ENCODE data around the gene SLC47A2.

The SLC47A2 gene

GRCh38 chr17:19718041-19718612, 1.7 kb upstream of the SLC47A2 start:
- H3K4me2 ChIP-seq (ENCODE audit: low read depth, low read length, poor library complexity, severe bottlenecking), result no peak overlapping the region
- H3K9me3 ChIP-seq (ENCODE audit: insufficient read depth, low read depth, low read length), result no peaks in the 10 kb centered on the region
- no peak for TF ChIP-seq CTCF (conservative IDR thresholded peaks at IDR 0.05; ENCODE audit: low read length)
- TF ChIP-seq EZH2phosphoT487 (IDR thresholded peaks at IDR 0.05; ENCODE audit: borderline replicate concordance), result no peak
- no peak overlapping the region for H3K9ac ChIP-seq (ENCODE audit: low read depth, low read length, poor library complexity, severe bottlenecking)
- no peaks in the 10 kb centered on the region for H3K27me3 ChIP-seq (ENCODE audit: insufficient read depth, low read length, poor library complexity, severe bottlenecking)
- H3K4me1 ChIP-seq (ENCODE audit: insufficient read depth, low read length, poor library complexity, severe bottlenecking), result no peaks in the 10 kb centered on the region
- H3K79me2 ChIP-seq (ENCODE audit: insufficient read depth, low read length), result no peaks in the 10 kb centered on the region
- H3F3A ChIP-seq (ENCODE audit: low read depth), result no peaks in the 10 kb centered on the region
- no peak overlapping the region for H2AFZ ChIP-seq (ENCODE audit: low read length)
- H3K9me2 ChIP-seq (replicated peaks; ENCODE audit: low read depth, low read length), result no peaks in the 10 kb centered on the region
- no peaks in the 10 kb centered on the region for H4K20me1 ChIP-seq (ENCODE audit: insufficient read depth, low read length, poor library complexity, severe bottlenecking)
- H3K4me3 ChIP-seq (ENCODE audit: low read length, poor library complexity, severe bottlenecking), result no peak overlapping the region
- H3K36me3 ChIP-seq (ENCODE audit: insufficient read depth, low read length), result no peaks in the 10 kb centered on the region

GRCh38 chr17:19717411-19717908, 1.1 kb upstream of the SLC47A2 start:
- Histone ChIP-seq H3F3A (ENCODE audit: low read depth) (no peaks in the 10 kb centered on the region), H4K20me1 (ENCODE audit: insufficient read depth, low read length, poor library complexity, severe bottlenecking) (no peaks in the 10 kb centered on the region), H3K4me2 (ENCODE audit: low read depth, low read length, poor library complexity, severe bottlenecking) (no peak overlapping the region), H3K9me3 (ENCODE audit: insufficient read depth, low read depth, low read length) (no peaks in the 10 kb centered on the region), H2AFZ (ENCODE audit: low read length) (no peak overlapping the region), H3K79me2 (ENCODE audit: insufficient read depth, low read length) (no peaks in the 10 kb centered on the region), H3K27me3 (ENCODE audit: insufficient read depth, low read length, poor library complexity, severe bottlenecking) (no peaks in the 10 kb centered on the region), H3K9me2 (replicated peaks; ENCODE audit: low read depth, low read length) (no peaks in the 10 kb centered on the region), H3K36me3 (ENCODE audit: insufficient read depth, low read length) (no peaks in the 10 kb centered on the region), H3K9ac (ENCODE audit: low read depth, low read length, poor library complexity, severe bottlenecking) (no peak overlapping the region), H3K4me1 (ENCODE audit: insufficient read depth, low read length, poor library complexity, severe bottlenecking) (no peaks in the 10 kb centered on the region), H3K4me3 (ENCODE audit: low read length, poor library complexity, severe bottlenecking) (no peak overlapping the region)
- TF ChIP-seq CTCF (conservative IDR thresholded peaks at IDR 0.05; ENCODE audit: low read length) (no peak), EZH2phosphoT487 (IDR thresholded peaks at IDR 0.05; ENCODE audit: borderline replicate concordance) (no peak)

GRCh38 chr17:19717031-19717360, 612 bp upstream of the SLC47A2 start:
- TF ChIP-seq EZH2phosphoT487 (IDR thresholded peaks at IDR 0.05; ENCODE audit: borderline replicate concordance), result no peak
- no peak for TF ChIP-seq CTCF (conservative IDR thresholded peaks at IDR 0.05; ENCODE audit: low read length)

More at GRCh38 chr17:19717031-19717360, 612 bp upstream of the SLC47A2 start:
- Histone ChIP-seq H3F3A (ENCODE audit: low read depth) (no peaks in the 10 kb centered on the region), H2AFZ (ENCODE audit: low read length) (no peak overlapping the region), H3K36me3 (ENCODE audit: insufficient read depth, low read length) (no peaks in the 10 kb centered on the region), H3K9me3 (ENCODE audit: insufficient read depth, low read depth, low read length) (no peaks in the 10 kb centered on the region), H4K20me1 (ENCODE audit: insufficient read depth, low read length, poor library complexity, severe bottlenecking) (no peaks in the 10 kb centered on the region), H3K27me3 (ENCODE audit: insufficient read depth, low read length, poor library complexity, severe bottlenecking) (no peaks in the 10 kb centered on the region), H3K9ac (ENCODE audit: low read depth, low read length, poor library complexity, severe bottlenecking) (no peak overlapping the region), H3K4me3 (ENCODE audit: low read length, poor library complexity, severe bottlenecking) (no peak overlapping the region), H3K79me2 (ENCODE audit: insufficient read depth, low read length) (no peaks in the 10 kb centered on the region), H3K4me2 (ENCODE audit: low read depth, low read length, poor library complexity, severe bottlenecking) (no peak overlapping the region), H3K9me2 (replicated peaks; ENCODE audit: low read depth, low read length) (no peaks in the 10 kb centered on the region), H3K4me1 (ENCODE audit: insufficient read depth, low read length, poor library complexity, severe bottlenecking) (no peaks in the 10 kb centered on the region)

Data from Loucy (cell line).